A673 (cell line): ENCODE results near the gene NUB1. TPM values are rescaled to one million over a fixed set of nuclear protein-coding genes. Genes with fewer than 3 reads are reported as not detected.

Source experiments
- BruUV-seq: library from RNA; stranded (reverse); fragments of 400-500 nt; replicated peaks from 2 replicates; lab custom pipeline; 2021; lab: Mats Ljungman, UMichigan
- CTCF ChIA-PET: fragments of 300-600 bp; sonication (Branson Sonifier 250); formaldehyde crosslinking; loops from one replicate; lab custom pipeline; 2022; ENCODE audit warnings: antibody characterized with exemption; lab: Charles Lee
- POLR2A ChIA-PET: fragments of 300-600 bp; sonication (Branson Sonifier 250); formaldehyde crosslinking; loops from one replicate; lab custom pipeline; 2022; ENCODE audit warnings: antibody characterized with exemption; ENCODE audit not compliant: low non-redundant PET; lab: Charles Lee
- DNase-seq: peaks from one replicate; pipeline ENCODE4 v3.0.0-alpha.2; 2015; ENCODE audit warnings: low spot score
- H3K27ac ChIP-seq: fragments of 200-600 bp; sonication (generic); 2 replicates; pipeline ENCODE4 v1.5.1; 2016; ENCODE audit warnings: mixed run types, low read depth, mild to moderate bottlenecking, mixed read lengths, antibody characterized with exemption, low read length; ENCODE audit not compliant: poor library complexity, severe bottlenecking
- H3K27me3 ChIP-seq: fragments of 200-600 bp; sonication (generic); replicated peaks from 2 replicates; pipeline ENCODE4 v1.6.1; 2017; ENCODE audit warnings: mixed run types, low read depth, mild to moderate bottlenecking, mixed read lengths, antibody characterized with exemption, low read length; ENCODE audit not compliant: insufficient read depth, poor library complexity
- H3K36me3 ChIP-seq: fragments of 200-600 bp; sonication (generic); 2 replicates; pipeline ENCODE4 v1.6.1; 2016; ENCODE audit warnings: mixed run types, mild to moderate bottlenecking, mixed read lengths, antibody characterized with exemption, low read length; ENCODE audit not compliant: insufficient read depth, poor library complexity, severe bottlenecking
- H3K4me1 ChIP-seq: fragments of 200-600 bp; sonication (generic); 2 replicates; pipeline ENCODE4 v1.6.1; 2017; ENCODE audit warnings: mixed run types, mild to moderate bottlenecking, mixed read lengths, antibody characterized with exemption, low read length; ENCODE audit not compliant: insufficient read depth, poor library complexity, severe bottlenecking
- H3K4me3 ChIP-seq: fragments of 200-600 bp; sonication (generic); 2 replicates; pipeline ENCODE4 v1.5.1; 2016; ENCODE audit warnings: low read depth, mixed run types, mild to moderate bottlenecking, mixed read lengths, low read length; ENCODE audit not compliant: poor library complexity, severe bottlenecking
- H3K9me3 ChIP-seq: fragments of 200-600 bp; sonication (generic); 2 replicates; pipeline ENCODE4 v1.6.1; 2016; ENCODE audit warnings: mixed run types, low read depth, mild to moderate bottlenecking, mixed read lengths, antibody characterized with exemption, low read length; ENCODE audit not compliant: poor library complexity, severe bottlenecking
- CTCF ChIP-seq: fragments of 300-800, 200-600 bp; sonication (generic); conservative IDR thresholded peaks from 2 replicates; pipeline ENCODE4 v1.5.1; 2017; ENCODE audit warnings: low read depth, mild to moderate bottlenecking, antibody characterized with exemption, low read length, moderate library complexity, mixed read lengths
- EZH2 ChIP-seq: fragments of 200-600 bp; sonication (generic); IDR thresholded peaks from 2 replicates; pipeline ENCODE4 v1.6.1; 2017; ENCODE audit warnings: borderline replicate concordance, low read depth, mild to moderate bottlenecking, mixed read lengths, antibody characterized with exemption, low read length; ENCODE audit not compliant: poor library complexity, severe bottlenecking
- intact Hi-C: fragments of 100-400 bp; cut with micrococcal nuclease; formaldehyde crosslinking; loops from one replicate; pipeline ENCODE4 v1.10.0; 2022; ENCODE audit not compliant: unreplicated experiment
- total RNA-seq: library from RNA; stranded (reverse); gene quantifications from 2 replicates; pipeline ENCODE4 v1.2.3, GENCODE V29; 2021

NUB1 gene
- total RNA-seq, 1 experiment from 2014 or later, result 36.9 TPM

GRCh38 chr7:151304856-151305255 lies 36.8 kb upstream of the NUB1 start:
- BruUV-seq, result no TSS peak
- Histone ChIP-seq H3K4me3 (no peak overlapping the region), H3K27ac (no peak overlapping the region), H3K36me3 (no peaks in the 10 kb centered on the region), H3K4me1 (no peaks in the 10 kb centered on the region), H3K9me3 (no peaks in the 10 kb centered on the region), H3K27me3 (no peaks in the 10 kb centered on the region)
- peak; percentile 56 for DNase-seq
- ChIA-PET POLR2A (no interaction called here), CTCF (interaction anchor here (0.6 to 1.7 kb wide), 2 partner anchors 181 to 431 kb away, joined by 5 to 17 read pairs; no protein-coding TSS in a partner anchor)
- TF ChIP-seq CTCF, result no peak
- TF ChIP-seq EZH2, result no peak
- intact Hi-C loops, result no loop called here

DNA sequence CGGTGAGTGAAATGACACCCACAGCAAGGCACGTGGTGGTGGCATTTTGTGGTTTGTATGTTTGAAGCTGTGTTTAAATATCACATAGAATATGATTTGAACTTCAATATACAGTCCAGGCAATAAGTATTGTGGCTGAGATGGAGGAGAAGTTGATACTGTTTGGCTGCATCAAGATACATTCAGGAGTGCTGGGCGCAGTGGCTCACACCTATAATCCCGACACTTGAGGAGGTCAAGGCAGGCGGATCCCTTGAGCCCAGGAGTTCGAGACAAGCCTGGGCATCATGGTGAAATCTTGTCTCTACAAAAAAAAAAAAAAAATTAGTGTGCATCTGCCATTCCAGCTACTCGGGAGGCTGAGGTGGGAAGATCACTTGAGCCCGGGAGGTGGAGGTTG lies 35.2 kb upstream of the NUB1 start:
- H3K27ac ChIP-seq, result no peak overlapping the region
- no peaks in the 10 kb centered on the region for H3K27me3 ChIP-seq
- peaks cover 1% of the 10 kb centered on the region for H3K9me3 ChIP-seq
- TF ChIP-seq CTCF (no peak), EZH2 (no peak)
- no peak for DNase-seq
- intact Hi-C loops, result no loop called here
- H3K36me3 ChIP-seq, result no peaks in the 10 kb centered on the region
- H3K4me3 ChIP-seq, result no peak overlapping the region
- BruUV-seq, result no TSS peak
- no peaks in the 10 kb centered on the region for H3K4me1 ChIP-seq
- ChIA-PET POLR2A (no interaction called here), CTCF (interaction anchor here (0.6 to 0.7 kb wide), 2 partner anchors 8 to 182 kb away, joined by 3 read pairs; no protein-coding TSS in a partner anchor)

DNA sequence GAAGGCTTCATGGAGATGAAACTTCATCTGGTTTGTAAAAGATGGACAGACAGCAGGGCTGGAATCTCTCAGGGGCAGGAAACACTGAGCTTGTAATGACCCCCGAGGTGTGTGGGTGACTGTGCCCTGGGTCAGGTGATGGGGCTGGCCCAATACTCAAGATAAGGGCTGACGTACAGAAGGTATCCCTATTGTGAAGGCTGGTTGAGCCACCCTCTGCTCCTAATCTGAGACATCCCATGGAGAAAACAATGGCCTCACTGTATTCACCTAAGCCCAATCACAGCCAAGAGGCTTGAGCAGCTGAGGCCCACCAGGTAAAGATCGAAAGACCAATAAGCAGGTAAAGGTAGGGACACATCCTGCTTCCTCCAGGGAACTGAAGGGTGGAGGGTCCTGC lies 34.8 kb upstream of the NUB1 start:
- Histone ChIP-seq H3K9me3 (peaks cover 5% of the 10 kb centered on the region), H3K36me3 (no peaks in the 10 kb centered on the region), H3K27ac (no peak overlapping the region), H3K4me1 (no peaks in the 10 kb centered on the region), H3K27me3 (no peaks in the 10 kb centered on the region), H3K4me3 (no peak overlapping the region)
- intact Hi-C loops, result no loop called here
- ChIA-PET POLR2A (no interaction called here), CTCF (no interaction called here)
- BruUV-seq, result no TSS peak
- TF ChIP-seq EZH2, result no peak
- no peak for TF ChIP-seq CTCF
- DNase-seq, result no peak
